GM23338 (cell line): Measurements from ENCODE around the gene OVCH1. TPM values are rescaled to one million over a fixed set of nuclear protein-coding genes. Genes with fewer than 3 reads are reported as not detected.

Experiments used
- ATAC-seq: fragments of 200-7000 bp; cut with Tn5 transposase; 3 replicates; pipeline ENCODE4 v1.9.1; 2020
- DNase-seq: peaks from one replicate; pipeline ENCODE4 v3.0.0-alpha.2; 2015; ENCODE audit warnings: low spot score
- H2AFZ ChIP-seq: fragments of 200-600 bp; sonication (generic); 2 replicates; pipeline ENCODE4 v1.8.0; 2016; ENCODE audit warnings: antibody characterized with exemption, mild to moderate bottlenecking, moderate library complexity
- H3F3A ChIP-seq: fragments of 200-600 bp; sonication (generic); replicated peaks from 2 replicates; pipeline ENCODE4 v1.8.0; 2017; ENCODE audit warnings: antibody characterized with exemption, mixed run types, low read depth
- H3K27ac ChIP-seq: fragments of 200-600 bp; sonication (generic); 2 replicates; pipeline ENCODE4 v1.6.1; 2016; ENCODE audit warnings: low read depth
- H3K27me3 ChIP-seq: fragments of 200-600 bp; sonication (generic); 2 replicates; pipeline ENCODE4 v1.8.0; 2016; ENCODE audit warnings: mild to moderate bottlenecking, mixed run types, moderate library complexity; ENCODE audit not compliant: insufficient read depth
- H3K36me3 ChIP-seq: fragments of 200-600 bp; sonication (generic); 2 replicates; pipeline ENCODE4 v1.8.0; 2016; ENCODE audit warnings: mild to moderate bottlenecking; ENCODE audit not compliant: insufficient read depth
- H3K4me1 ChIP-seq: fragments of 200-600 bp; sonication (generic); 2 replicates; pipeline ENCODE4 v1.8.0; 2016; ENCODE audit warnings: mild to moderate bottlenecking, moderate library complexity; ENCODE audit not compliant: insufficient read depth
- H3K4me2 ChIP-seq: fragments of 200-600 bp; sonication (generic); 2 replicates; pipeline ENCODE4 v1.7.1; 2017; ENCODE audit warnings: mixed run types
- H3K4me3 ChIP-seq: fragments of 200-600 bp; sonication (generic); 2 replicates; pipeline ENCODE4 v1.6.1; 2016; ENCODE audit warnings: mixed run types
- H3K79me2 ChIP-seq: fragments of 200-600 bp; sonication (generic); replicated peaks from 2 replicates; pipeline ENCODE4 v1.8.0; 2017; ENCODE audit warnings: mild to moderate bottlenecking; ENCODE audit not compliant: insufficient read depth
- H3K9me2 ChIP-seq: fragments of 200-600 bp; sonication (generic); 2 replicates; pipeline ENCODE4 v1.8.0; 2017; ENCODE audit not compliant: insufficient read depth
- H4K20me1 ChIP-seq: fragments of 200-600 bp; sonication (generic); replicated peaks from 2 replicates; pipeline ENCODE4 v1.8.0; 2017; ENCODE audit warnings: mild to moderate bottlenecking; ENCODE audit not compliant: insufficient read depth
- H3K27ac Mint-ChIP-seq: 2 replicates; pipeline ENCODE4 v1.8.0; 2020; ENCODE audit warnings: inconsistent platforms, mild to moderate bottlenecking, moderate library complexity, mixed read lengths
- H3K27me3 Mint-ChIP-seq: 3 replicates; pipeline ENCODE4 v1.8.0; 2022; ENCODE audit warnings: low read depth, mild to moderate bottlenecking, moderate library complexity, mixed read lengths, inconsistent platforms; ENCODE audit not compliant: insufficient read depth, poor library complexity
- H3K36me3 Mint-ChIP-seq: 3 replicates; pipeline ENCODE4 v1.8.0; 2021; ENCODE audit warnings: low read depth, mild to moderate bottlenecking, inconsistent platforms, moderate library complexity, mixed read lengths
- H3K4me1 Mint-ChIP-seq: 3 replicates; pipeline ENCODE4 v1.8.0; 2020; ENCODE audit warnings: mild to moderate bottlenecking, inconsistent platforms, mixed read lengths
- H3K4me3 Mint-ChIP-seq: 3 replicates; pipeline ENCODE4 v1.8.0; 2021; ENCODE audit warnings: moderate library complexity, mild to moderate bottlenecking, inconsistent platforms, mixed read lengths
- H3K9me3 Mint-ChIP-seq: 3 replicates; pipeline ENCODE4 v1.8.0; 2020; ENCODE audit warnings: moderate library complexity, mild to moderate bottlenecking, inconsistent platforms, mixed read lengths
- CREB1 ChIP-seq: fragments of 250-450 bp; sonication (Bioruptor Pico); IDR thresholded peaks from 2 replicates; pipeline ENCODE4 v1.5.0; 2020; ENCODE audit warnings: low read depth, mild to moderate bottlenecking, moderate library complexity
- EZH2 ChIP-seq: fragments of 200-600 bp; sonication (generic); IDR thresholded peaks from one replicate; pipeline ENCODE4 v1.8.0; 2017; ENCODE audit warnings: antibody characterized with exemption, mild to moderate bottlenecking, low read depth; ENCODE audit not compliant: unreplicated experiment
- EZH2phosphoT487 ChIP-seq: fragments of 200-600 bp; sonication (generic); IDR thresholded peaks from one replicate; pipeline ENCODE4 v1.8.1; 2018; ENCODE audit warnings: antibody characterized with exemption; ENCODE audit not compliant: unreplicated experiment
- JUNB ChIP-seq: IDR thresholded peaks from one replicate; pipeline ENCODE4 v1.6.1; 2016; ENCODE audit warnings: antibody characterized with exemption; ENCODE audit not compliant: unreplicated experiment
- NANOG ChIP-seq: IDR thresholded peaks from 2 replicates; pipeline ENCODE4 v1.6.1; 2016; ENCODE audit warnings: antibody characterized with exemption, borderline replicate concordance
- POLR2AphosphoS5 ChIP-seq: IDR thresholded peaks from 2 replicates; pipeline ENCODE4 v1.6.1; 2016; ENCODE audit warnings: antibody characterized with exemption, low read depth
- REST ChIP-seq: IDR thresholded peaks from one replicate; pipeline ENCODE4 v1.6.1; 2018; ENCODE audit warnings: antibody characterized with exemption; ENCODE audit not compliant: unreplicated experiment
- STAT1 ChIP-seq: IDR thresholded peaks from one replicate; pipeline ENCODE4 v1.6.1; 2016; ENCODE audit warnings: antibody characterized with exemption; ENCODE audit not compliant: unreplicated experiment
- ZNF114 ChIP-seq: fragments of 250-450 bp; sonication (Bioruptor Pico); IDR thresholded peaks from 2 replicates; pipeline ENCODE4 v1.5.0; 2020; ENCODE audit warnings: mild to moderate bottlenecking, moderate library complexity
- ZNF331 ChIP-seq: fragments of 250-450 bp; sonication (Bioruptor Pico); IDR thresholded peaks from 2 replicates; pipeline ENCODE4 v1.5.0; 2020; ENCODE audit warnings: low read depth, mild to moderate bottlenecking, moderate library complexity
- ZNF462 ChIP-seq: fragments of 250-450 bp; sonication (Bioruptor Pico); IDR thresholded peaks from 2 replicates; pipeline ENCODE4 v1.5.0; 2020; ENCODE audit warnings: mild to moderate bottlenecking, moderate library complexity
- polyA plus RNA-seq: library from polyadenylated mRNA; unstranded; fragments of >200 nt; fragmentation: Nextera tagmentation; extraction: Ambion mirVana; gene quantifications from 2 replicates; pipeline ENCODE4 v1.2.1, GENCODE V29; 2016
- total RNA-seq: library from RNA; depleted of rRNA; stranded (reverse); fragments of >200 nt; shearing (Covaris generic); gene quantifications from 2 replicates; pipeline ENCODE4 v1.2.3, GENCODE V29; 2014
- TF ChIP-seq, protein P1 (sequence below), 2 experiments: fragments of 200-600 bp in 1 of 2; sonication (generic) in 1 of 2; conservative IDR thresholded peaks; 2 replicates each; pipeline versions ENCODE4 v1.5.1 to v1.6.1; 2016 to 2017; ENCODE audit warnings: antibody characterized with exemption in 2 of 2, low read depth in 2 of 2, mild to moderate bottlenecking in 2 of 2, moderate library complexity in 1 of 2
- TF ChIP-seq, protein P2 (sequence below): IDR thresholded peaks from 2 replicates; pipeline ENCODE4 v1.6.1; 2016; ENCODE audit warnings: antibody characterized with exemption

OVCH1 gene
- total and polyA plus RNA-seq, 2 experiments from 2014 or later: not detected

- H3K4me3 Mint-ChIP-seq: no peak overlapping the region
- Histone ChIP-seq H3F3A (no peaks in the 10 kb centered on the region), H3K9me2 (no peaks in the 10 kb centered on the region), H3K27me3 (no peaks in the 10 kb centered on the region), H3K79me2 (no peaks in the 10 kb centered on the region), H3K27ac (no peak overlapping the region), H2AFZ (no peak overlapping the region), H3K4me1 (no peaks in the 10 kb centered on the region), H3K4me2 (no peak overlapping the region), H3K4me3 (no peak overlapping the region), H3K36me3 (no peaks in the 10 kb centered on the region), H4K20me1 (no peaks in the 10 kb centered on the region)
- H3K36me3 Mint-ChIP-seq: no peaks in the 10 kb centered on the region
- H3K27ac Mint-ChIP-seq: no peak overlapping the region
- DNase-seq (no peak), ATAC-seq (no peak)
- no peak for TF ChIP-seq ZNF114 (CRISPR knock-in tag)
- TF ChIP-seq EZH2phosphoT487: no peak
- no peak for TF ChIP-seq EZH2
- no peak for TF ChIP-seq JUNB
- TF ChIP-seq ZNF462 (CRISPR knock-in tag): no peak
- no peak for TF ChIP-seq STAT1
- TF ChIP-seq, protein P1, sequence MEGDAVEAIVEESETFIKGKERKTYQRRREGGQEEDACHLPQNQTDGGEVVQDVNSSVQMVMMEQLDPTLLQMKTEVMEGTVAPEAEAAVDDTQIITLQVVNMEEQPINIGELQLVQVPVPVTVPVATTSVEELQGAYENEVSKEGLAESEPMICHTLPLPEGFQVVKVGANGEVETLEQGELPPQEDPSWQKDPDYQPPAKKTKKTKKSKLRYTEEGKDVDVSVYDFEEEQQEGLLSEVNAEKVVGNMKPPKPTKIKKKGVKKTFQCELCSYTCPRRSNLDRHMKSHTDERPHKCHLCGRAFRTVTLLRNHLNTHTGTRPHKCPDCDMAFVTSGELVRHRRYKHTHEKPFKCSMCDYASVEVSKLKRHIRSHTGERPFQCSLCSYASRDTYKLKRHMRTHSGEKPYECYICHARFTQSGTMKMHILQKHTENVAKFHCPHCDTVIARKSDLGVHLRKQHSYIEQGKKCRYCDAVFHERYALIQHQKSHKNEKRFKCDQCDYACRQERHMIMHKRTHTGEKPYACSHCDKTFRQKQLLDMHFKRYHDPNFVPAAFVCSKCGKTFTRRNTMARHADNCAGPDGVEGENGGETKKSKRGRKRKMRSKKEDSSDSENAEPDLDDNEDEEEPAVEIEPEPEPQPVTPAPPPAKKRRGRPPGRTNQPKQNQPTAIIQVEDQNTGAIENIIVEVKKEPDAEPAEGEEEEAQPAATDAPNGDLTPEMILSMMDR (conservative IDR thresholded peaks at IDR 0.05; ENCODE audit: low read depth in 2 of 2): no peak
- TF ChIP-seq NANOG: no peak
- no peak for TF ChIP-seq POLR2AphosphoS5
- TF ChIP-seq ZNF331 (CRISPR knock-in tag): no peak
- TF ChIP-seq CREB1 (CRISPR knock-in tag): no peak
- no peak for TF ChIP-seq REST
- TF ChIP-seq, protein P2, sequence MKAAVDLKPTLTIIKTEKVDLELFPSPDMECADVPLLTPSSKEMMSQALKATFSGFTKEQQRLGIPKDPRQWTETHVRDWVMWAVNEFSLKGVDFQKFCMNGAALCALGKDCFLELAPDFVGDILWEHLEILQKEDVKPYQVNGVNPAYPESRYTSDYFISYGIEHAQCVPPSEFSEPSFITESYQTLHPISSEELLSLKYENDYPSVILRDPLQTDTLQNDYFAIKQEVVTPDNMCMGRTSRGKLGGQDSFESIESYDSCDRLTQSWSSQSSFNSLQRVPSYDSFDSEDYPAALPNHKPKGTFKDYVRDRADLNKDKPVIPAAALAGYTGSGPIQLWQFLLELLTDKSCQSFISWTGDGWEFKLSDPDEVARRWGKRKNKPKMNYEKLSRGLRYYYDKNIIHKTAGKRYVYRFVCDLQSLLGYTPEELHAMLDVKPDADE: no peak
- H3K4me1 Mint-ChIP-seq: no peaks in the 10 kb centered on the region; the same call in none of the 3 replicates
- no peaks in the 10 kb centered on the region for H3K9me3 Mint-ChIP-seq
- peaks cover 4% of the 10 kb centered on the region for H3K27me3 Mint-ChIP-seq
Measured at GRCh38 chr12:29531471-29531870, 34.0 kb upstream of the OVCH1 start.
